Stomach (tissue), 4 donors: ENCODE data around the gene IQCB1.
"Not testable (repeated sequence)": the region's sequence is repeated elsewhere in the genome, so short reads cannot be mapped to it uniquely, and the experiment has no call there.

Source experiments
- EP300 ChIP-seq: sonication (generic); formaldehyde crosslinking; IDR thresholded peaks from one replicate; pipeline ENCODE4 v1.6.1; 2017; ENCODE audit warnings: antibody characterized with exemption
- POLR2A ChIP-seq, 4 donors: fragments of 450-650 bp; IDR thresholded peaks; one replicate each; pipeline ENCODE4 v1.6.1; 2016; ENCODE audit warnings: antibody characterized with exemption in 4 of 4, control low read depth in 2 of 4, mild to moderate bottlenecking in 1 of 4, moderate library complexity in 1 of 4
- POLR2AphosphoS5 ChIP-seq, 3 donors: sonication (generic); formaldehyde crosslinking; IDR thresholded peaks; one replicate each; pipeline ENCODE4 v1.6.1; 2016; ENCODE audit warnings: antibody characterized with exemption in 3 of 3
- TF ChIP-seq, protein P1 (sequence below), 7 experiments: fragments of 450-650 bp in 4 of 7; fragments of 200-600 bp in 3 of 7; sonication (generic) in 3 of 7; IDR thresholded peaks; one replicate each; pipeline ENCODE4 v1.5.1; 2016 to 2019; ENCODE audit warnings: antibody characterized with exemption in 7 of 7, control low read depth in 2 of 7, mild to moderate bottlenecking in 1 of 7

DNA sequence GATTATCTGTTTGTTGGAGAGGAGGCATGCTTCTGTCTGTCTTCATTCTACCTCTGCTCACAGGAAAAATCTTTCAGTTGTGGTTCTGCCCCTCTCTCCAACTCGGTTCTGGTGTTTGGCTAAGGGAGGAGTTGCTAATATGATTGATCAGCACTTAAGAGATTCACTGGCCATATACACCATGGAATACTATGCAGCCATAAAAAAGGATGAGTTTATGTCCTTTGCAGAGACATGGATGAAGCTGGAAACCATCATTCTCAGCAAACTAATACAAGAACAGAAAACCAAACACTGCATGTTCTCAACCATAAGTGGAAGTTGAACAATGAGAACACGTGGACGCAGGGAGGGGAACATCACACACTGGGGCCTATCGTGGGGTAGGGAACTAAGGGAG, 59.8 kb downstream of the IQCB1 start:
- TF ChIP-seq, protein P1, sequence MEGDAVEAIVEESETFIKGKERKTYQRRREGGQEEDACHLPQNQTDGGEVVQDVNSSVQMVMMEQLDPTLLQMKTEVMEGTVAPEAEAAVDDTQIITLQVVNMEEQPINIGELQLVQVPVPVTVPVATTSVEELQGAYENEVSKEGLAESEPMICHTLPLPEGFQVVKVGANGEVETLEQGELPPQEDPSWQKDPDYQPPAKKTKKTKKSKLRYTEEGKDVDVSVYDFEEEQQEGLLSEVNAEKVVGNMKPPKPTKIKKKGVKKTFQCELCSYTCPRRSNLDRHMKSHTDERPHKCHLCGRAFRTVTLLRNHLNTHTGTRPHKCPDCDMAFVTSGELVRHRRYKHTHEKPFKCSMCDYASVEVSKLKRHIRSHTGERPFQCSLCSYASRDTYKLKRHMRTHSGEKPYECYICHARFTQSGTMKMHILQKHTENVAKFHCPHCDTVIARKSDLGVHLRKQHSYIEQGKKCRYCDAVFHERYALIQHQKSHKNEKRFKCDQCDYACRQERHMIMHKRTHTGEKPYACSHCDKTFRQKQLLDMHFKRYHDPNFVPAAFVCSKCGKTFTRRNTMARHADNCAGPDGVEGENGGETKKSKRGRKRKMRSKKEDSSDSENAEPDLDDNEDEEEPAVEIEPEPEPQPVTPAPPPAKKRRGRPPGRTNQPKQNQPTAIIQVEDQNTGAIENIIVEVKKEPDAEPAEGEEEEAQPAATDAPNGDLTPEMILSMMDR (IDR thresholded peaks at IDR 0.05): not testable (repeated sequence)
- not testable (repeated sequence) for TF ChIP-seq POLR2A (IDR thresholded peaks at IDR 0.05); POLR2AphosphoS5 (IDR thresholded peaks at IDR 0.05); EP300
